NCI-H1694 treated with DMSO at 0.1 percent for 48 hours (cell line): ENCODE measurements around the gene DLAT.
"Not testable (repeated sequence)": the region's sequence is repeated elsewhere in the genome, so short reads cannot be mapped to it uniquely, and the experiment has no call there.

Source experiments
- DNase-seq: peaks from one replicate; lab custom pipeline; 2025; lab: John Stamatoyannopoulos, UW

The DLAT gene

GRCh38 chr11:112005422-112006094, 19.6 kb upstream of the DLAT start:
- DNase-seq = no peak

GRCh38 chr11:112006095-112006441, 19.1 kb upstream of the DLAT start:
- not testable (repeated sequence) for DNase-seq

GRCh38 chr11:112011451-112011850, 13.8 kb upstream of the DLAT start:
- DNase-seq = not testable (repeated sequence)

GRCh38 chr11:112012874-112013273, 12.3 kb upstream of the DLAT start:
- DNase-seq = no peak

GRCh38 chr11:112013497-112014164, 11.6 kb upstream of the DLAT start:
- no peak for DNase-seq

GRCh38 chr11:112016088-112016764, 9.0 kb upstream of the DLAT start:
- no peak for DNase-seq

- DNase-seq = no peak
Observed at GRCh38 chr11:112016765-112017376, 8.3 kb upstream of the DLAT start.

- no peak for DNase-seq
Observed at GRCh38 chr11:112017538-112017937, 7.7 kb upstream of the DLAT start.

- no peak for DNase-seq
Observed at GRCh38 chr11:112019066-112019465, 6.1 kb upstream of the DLAT start.

GRCh38 chr11:112023104-112023503, 2.1 kb upstream of the DLAT start:
- no peak for DNase-seq

- no peak for DNase-seq
Observed at GRCh38 chr11:112024178-112024772, 933 bp upstream of the DLAT start.

- DNase-seq = no peak
Observed at GRCh38 chr11:112025707-112026106, 499 bp downstream of the DLAT start.

GRCh38 chr11:112026784-112027410, 1.7 kb downstream of the DLAT start:
- DNase-seq = not testable (repeated sequence)

- DNase-seq = no peak
Observed at GRCh38 chr11:112029460-112029859, 4.3 kb downstream of the DLAT start.

- no peak for DNase-seq
Observed at GRCh38 chr11:112033902-112034301, 8.7 kb downstream of the DLAT start.

GRCh38 chr11:112037527-112037926, 12.3 kb downstream of the DLAT start:
- no peak for DNase-seq

- DNase-seq = no peak
Observed at GRCh38 chr11:112042161-112042960, 17.2 kb downstream of the DLAT start.

GRCh38 chr11:112042961-112043304, 17.7 kb downstream of the DLAT start:
- DNase-seq = no peak

GRCh38 chr11:112044961-112045360, 19.8 kb downstream of the DLAT start:
- no peak for DNase-seq

- not testable (repeated sequence) for DNase-seq
Observed at GRCh38 chr11:112046647-112047046, 21.4 kb downstream of the DLAT start.

- not testable (repeated sequence) for DNase-seq
Observed at GRCh38 chr11:112048256-112048655, 23.0 kb downstream of the DLAT start.
